Measurements from ENCODE around the gene ATP13A2.
A peak's percentile ranks its signal among the peaks of the same experiment; 100 is the strongest.
"Not testable (repeated sequence)": the region's sequence is repeated elsewhere in the genome, so short reads cannot be mapped to it uniquely, and the experiment has no call there.

ATP13A2 gene

GRCh38 chr1:16968372-16968771, 43.4 kb downstream of the ATP13A2 start:
- Histone ChIP-seq H3K9ac (ENCODE audit: low read length in 5 of 5) (no peak overlapping the region), H3K27ac (ENCODE audit: low read depth, low read length) (no peak overlapping the region), H3K9me3 (ENCODE audit: control insufficient read depth in 5 of 5, low read length in 5 of 5) (no peaks in the 10 kb centered on the region), H3K36me3 (ENCODE audit: control insufficient read depth in 5 of 5, insufficient read depth in 5 of 5, low read length in 5 of 5) (peaks cover 0 to 65% (median 38%) of the 10 kb centered on the region in 5 donors), H3K27me3 (ENCODE audit: control insufficient read depth in 5 of 5, insufficient read depth in 4 of 5, low read length in 5 of 5) (no peaks in the 10 kb centered on the region), H3K4me1 (ENCODE audit: control insufficient read depth in 5 of 5, insufficient read depth in 5 of 5, low read length in 5 of 5) (peaks cover 0 to 9% (median 0%) of the 10 kb centered on the region in 5 donors), H3K4me3 (ENCODE audit: low read depth in 1 of 5, low read length in 5 of 5) (no peak overlapping the region)

- no peak overlapping the region for H3K27ac ChIP-seq (ENCODE audit: low read depth, low read length)
- no peaks in the 10 kb centered on the region for H3K9me3 ChIP-seq (ENCODE audit: control insufficient read depth in 5 of 5, low read length in 5 of 5)
- H3K27me3 ChIP-seq (ENCODE audit: control insufficient read depth in 5 of 5, insufficient read depth in 4 of 5, low read length in 5 of 5), result no peaks in the 10 kb centered on the region
- peaks cover 0 to 9% (median 0%) of the 10 kb centered on the region in 5 donors for H3K4me1 ChIP-seq (ENCODE audit: control insufficient read depth in 5 of 5, insufficient read depth in 5 of 5, low read length in 5 of 5)
- no peak overlapping the region for H3K4me3 ChIP-seq (ENCODE audit: low read depth in 1 of 5, low read length in 5 of 5)
- no peak overlapping the region for H3K9ac ChIP-seq (ENCODE audit: low read length in 5 of 5)
- H3K36me3 ChIP-seq (ENCODE audit: control insufficient read depth in 5 of 5, insufficient read depth in 5 of 5, low read length in 5 of 5), result peaks cover 0 to 65% (median 38%) of the 10 kb centered on the region in 5 donors
Observed at GRCh38 chr1:16967962-16968361, 43.8 kb downstream of the ATP13A2 start.

- Histone ChIP-seq H3K9ac (ENCODE audit: low read length in 5 of 5) (no peak overlapping the region), H3K4me1 (ENCODE audit: control insufficient read depth in 5 of 5, insufficient read depth in 5 of 5, low read length in 5 of 5) (peaks cover 0 to 9% (median 0%) of the 10 kb centered on the region in 5 donors), H3K9me3 (ENCODE audit: control insufficient read depth in 5 of 5, low read length in 5 of 5) (no peaks in the 10 kb centered on the region), H3K27ac (ENCODE audit: low read depth, low read length) (no peak overlapping the region), H3K36me3 (ENCODE audit: control insufficient read depth in 5 of 5, insufficient read depth in 5 of 5, low read length in 5 of 5) (peaks cover 0 to 65% (median 38%) of the 10 kb centered on the region in 5 donors), H3K4me3 (ENCODE audit: low read depth in 1 of 5, low read length in 5 of 5) (no peak overlapping the region), H3K27me3 (ENCODE audit: control insufficient read depth in 5 of 5, insufficient read depth in 4 of 5, low read length in 5 of 5) (no peaks in the 10 kb centered on the region)
Observed at GRCh38 chr1:16967095-16967575, 44.6 kb downstream of the ATP13A2 start.

GRCh38 chr1:16966282-16966681, 45.4 kb downstream of the ATP13A2 start:
- Histone ChIP-seq H3K4me1 (ENCODE audit: control insufficient read depth in 5 of 5, insufficient read depth in 5 of 5, low read length in 5 of 5) (peaks cover 0 to 12% (median 5%) of the 10 kb centered on the region in 5 donors), H3K4me3 (ENCODE audit: low read depth in 1 of 5, low read length in 5 of 5) (no peak overlapping the region), H3K27ac (ENCODE audit: low read depth, low read length) (no peak overlapping the region), H3K36me3 (ENCODE audit: control insufficient read depth in 5 of 5, insufficient read depth in 5 of 5, low read length in 5 of 5) (peaks cover 0 to 63% (median 36%) of the 10 kb centered on the region in 5 donors), H3K27me3 (ENCODE audit: control insufficient read depth in 5 of 5, insufficient read depth in 4 of 5, low read length in 5 of 5) (no peaks in the 10 kb centered on the region), H3K9ac (ENCODE audit: low read length in 5 of 5) (no peak overlapping the region), H3K9me3 (ENCODE audit: control insufficient read depth in 5 of 5, low read length in 5 of 5) (no peaks in the 10 kb centered on the region)

GRCh38 chr1:16965486-16966067, 46.2 kb downstream of the ATP13A2 start:
- H3K27me3 ChIP-seq (ENCODE audit: control insufficient read depth in 5 of 5, insufficient read depth in 4 of 5, low read length in 5 of 5), result no peaks in the 10 kb centered on the region
- H3K36me3 ChIP-seq (ENCODE audit: control insufficient read depth in 5 of 5, insufficient read depth in 5 of 5, low read length in 5 of 5), result peaks cover 0 to 56% (median 30%) of the 10 kb centered on the region in 5 donors
- H3K4me1 ChIP-seq (ENCODE audit: control insufficient read depth in 5 of 5, insufficient read depth in 5 of 5, low read length in 5 of 5), result peaks cover 0 to 17% (median 12%) of the 10 kb centered on the region in 5 donors
- no peaks in the 10 kb centered on the region for H3K9me3 ChIP-seq (ENCODE audit: control insufficient read depth in 5 of 5, low read length in 5 of 5)
- H3K27ac ChIP-seq (ENCODE audit: low read depth, low read length), result no peak overlapping the region
- no peak overlapping the region for H3K4me3 ChIP-seq (ENCODE audit: low read depth in 1 of 5, low read length in 5 of 5)
- H3K9ac ChIP-seq (ENCODE audit: low read length in 5 of 5), result no peak overlapping the region

GRCh38 chr1:16964169-16964568, 47.6 kb downstream of the ATP13A2 start:
- H3K4me3 ChIP-seq (ENCODE audit: low read depth in 1 of 5, low read length in 5 of 5); H3K9ac ChIP-seq (ENCODE audit: low read length in 5 of 5); H3K27me3 ChIP-seq (ENCODE audit: control insufficient read depth in 5 of 5, insufficient read depth in 4 of 5, low read length in 5 of 5); H3K27ac ChIP-seq (ENCODE audit: low read depth, low read length); H3K9me3 ChIP-seq (ENCODE audit: control insufficient read depth in 5 of 5, low read length in 5 of 5): not testable (repeated sequence)
- peaks cover 0 to 21% (median 17%) of the 10 kb centered on the region in 5 donors for H3K4me1 ChIP-seq (ENCODE audit: control insufficient read depth in 5 of 5, insufficient read depth in 5 of 5, low read length in 5 of 5)
- peaks cover 0 to 42% (median 23%) of the 10 kb centered on the region in 5 donors for H3K36me3 ChIP-seq (ENCODE audit: control insufficient read depth in 5 of 5, insufficient read depth in 5 of 5, low read length in 5 of 5)

GRCh38 chr1:16961297-16962133, 50.2 kb downstream of the ATP13A2 start:
- Histone ChIP-seq H3K27ac (ENCODE audit: low read depth, low read length) (no peak overlapping the region), H3K36me3 (ENCODE audit: control insufficient read depth in 5 of 5, insufficient read depth in 5 of 5, low read length in 5 of 5) (peaks cover 0 to 21% (median 14%) of the 10 kb centered on the region in 5 donors), H3K4me1 (ENCODE audit: control insufficient read depth in 5 of 5, insufficient read depth in 5 of 5, low read length in 5 of 5) (peaks cover 0 to 25% (median 13%) of the 10 kb centered on the region in 5 donors), H3K9me3 (ENCODE audit: control insufficient read depth in 5 of 5, low read length in 5 of 5) (no peaks in the 10 kb centered on the region), H3K27me3 (ENCODE audit: control insufficient read depth in 5 of 5, insufficient read depth in 4 of 5, low read length in 5 of 5) (no peaks in the 10 kb centered on the region), H3K4me3 (ENCODE audit: low read depth in 1 of 5, low read length in 5 of 5) (peak overlapping the region; percentile 31 to 64 (median 59)), H3K9ac (ENCODE audit: low read length in 5 of 5) (peak overlapping the region in 4 of 5 donors; percentile 32 to 68 (median 50))

GRCh38 chr1:16960560-16961296, 51.0 kb downstream of the ATP13A2 start:
- Histone ChIP-seq H3K27me3 (ENCODE audit: control insufficient read depth in 5 of 5, insufficient read depth in 4 of 5, low read length in 5 of 5) (no peaks in the 10 kb centered on the region), H3K9ac (ENCODE audit: low read length in 5 of 5) (peak overlapping the region in 4 of 5 donors; percentile 32 to 68 (median 50)), H3K27ac (ENCODE audit: low read depth, low read length) (no peak overlapping the region), H3K36me3 (ENCODE audit: control insufficient read depth in 5 of 5, insufficient read depth in 5 of 5, low read length in 5 of 5) (peaks cover 0 to 19% (median 7%) of the 10 kb centered on the region in 5 donors), H3K4me3 (ENCODE audit: low read depth in 1 of 5, low read length in 5 of 5) (peak overlapping the region; percentile 31 to 64 (median 59)), H3K9me3 (ENCODE audit: control insufficient read depth in 5 of 5, low read length in 5 of 5) (no peaks in the 10 kb centered on the region), H3K4me1 (ENCODE audit: control insufficient read depth in 5 of 5, insufficient read depth in 5 of 5, low read length in 5 of 5) (peaks cover 0 to 33% (median 21%) of the 10 kb centered on the region in 5 donors)

GRCh38 chr1:16958475-16958874, 53.3 kb downstream of the ATP13A2 start:
- Histone ChIP-seq H3K27ac (ENCODE audit: low read depth, low read length) (no peak overlapping the region), H3K36me3 (ENCODE audit: control insufficient read depth in 5 of 5, insufficient read depth in 5 of 5, low read length in 5 of 5) (peaks cover 0 to 27% (median 8%) of the 10 kb centered on the region in 5 donors), H3K4me3 (ENCODE audit: low read depth in 1 of 5, low read length in 5 of 5) (no peak overlapping the region), H3K9me3 (ENCODE audit: control insufficient read depth in 5 of 5, low read length in 5 of 5) (no peaks in the 10 kb centered on the region), H3K27me3 (ENCODE audit: control insufficient read depth in 5 of 5, insufficient read depth in 4 of 5, low read length in 5 of 5) (no peaks in the 10 kb centered on the region), H3K9ac (ENCODE audit: low read length in 5 of 5) (no peak overlapping the region), H3K4me1 (ENCODE audit: control insufficient read depth in 5 of 5, insufficient read depth in 5 of 5, low read length in 5 of 5) (peaks cover 2 to 40% (median 30%) of the 10 kb centered on the region in 5 donors)
